HL-60 (cell line): ENCODE measurements around the gene NSMF.

Experiments used
- DNase-seq, 2 experiments: peaks; one replicate each; pipeline ENCODE4 v3.0.0-alpha.2; 2010 to 2020; ENCODE audit warnings: low read depth in 1 of 2, low spot score in 1 of 2
- H3K27ac ChIP-seq: fragments of 250-450 bp; sonication (Bioruptor Pico); replicated peaks from 2 replicates; pipeline ENCODE4 v1.5.1; 2020; ENCODE audit warnings: mild to moderate bottlenecking, moderate library complexity
- H3K27me3 ChIP-seq: fragments of 250-450 bp; sonication (Bioruptor Pico); 2 replicates; pipeline ENCODE4 v1.5.1; 2021; ENCODE audit warnings: mild to moderate bottlenecking, moderate library complexity; ENCODE audit not compliant: insufficient read depth, poor library complexity, severe bottlenecking
- H3K4me3 ChIP-seq: replicated peaks from 2 replicates; pipeline ENCODE4 v1.5.1; 2011; ENCODE audit warnings: mild to moderate bottlenecking, control low read depth, low read length; ENCODE audit not compliant: insufficient read depth
- GABPA ChIP-seq: IDR thresholded peaks from 2 replicates; pipeline ENCODE4 v1.6.1; 2012; ENCODE audit warnings: low read depth
- POLR2AphosphoS5 ChIP-seq: IDR thresholded peaks from 2 replicates; pipeline ENCODE4 v1.6.1; 2012; ENCODE audit warnings: low read depth
- SPI1 ChIP-seq: IDR thresholded peaks from 2 replicates; pipeline ENCODE4 v1.6.1; 2012; ENCODE audit warnings: low read depth, mild to moderate bottlenecking, borderline replicate concordance
- TF ChIP-seq, protein P1 (sequence below): IDR thresholded peaks from 2 replicates; pipeline ENCODE4 v1.6.1; 2012; ENCODE audit warnings: low read depth; ENCODE audit not compliant: insufficient replicate concordance
- TF ChIP-seq, protein P2 (sequence below): IDR thresholded peaks from one replicate; pipeline ENCODE4 v1.5.1; 2011; ENCODE audit warnings: low read length, control low read depth, inconsistent platforms; ENCODE audit not compliant: insufficient read depth

Gene NSMF

DNA sequence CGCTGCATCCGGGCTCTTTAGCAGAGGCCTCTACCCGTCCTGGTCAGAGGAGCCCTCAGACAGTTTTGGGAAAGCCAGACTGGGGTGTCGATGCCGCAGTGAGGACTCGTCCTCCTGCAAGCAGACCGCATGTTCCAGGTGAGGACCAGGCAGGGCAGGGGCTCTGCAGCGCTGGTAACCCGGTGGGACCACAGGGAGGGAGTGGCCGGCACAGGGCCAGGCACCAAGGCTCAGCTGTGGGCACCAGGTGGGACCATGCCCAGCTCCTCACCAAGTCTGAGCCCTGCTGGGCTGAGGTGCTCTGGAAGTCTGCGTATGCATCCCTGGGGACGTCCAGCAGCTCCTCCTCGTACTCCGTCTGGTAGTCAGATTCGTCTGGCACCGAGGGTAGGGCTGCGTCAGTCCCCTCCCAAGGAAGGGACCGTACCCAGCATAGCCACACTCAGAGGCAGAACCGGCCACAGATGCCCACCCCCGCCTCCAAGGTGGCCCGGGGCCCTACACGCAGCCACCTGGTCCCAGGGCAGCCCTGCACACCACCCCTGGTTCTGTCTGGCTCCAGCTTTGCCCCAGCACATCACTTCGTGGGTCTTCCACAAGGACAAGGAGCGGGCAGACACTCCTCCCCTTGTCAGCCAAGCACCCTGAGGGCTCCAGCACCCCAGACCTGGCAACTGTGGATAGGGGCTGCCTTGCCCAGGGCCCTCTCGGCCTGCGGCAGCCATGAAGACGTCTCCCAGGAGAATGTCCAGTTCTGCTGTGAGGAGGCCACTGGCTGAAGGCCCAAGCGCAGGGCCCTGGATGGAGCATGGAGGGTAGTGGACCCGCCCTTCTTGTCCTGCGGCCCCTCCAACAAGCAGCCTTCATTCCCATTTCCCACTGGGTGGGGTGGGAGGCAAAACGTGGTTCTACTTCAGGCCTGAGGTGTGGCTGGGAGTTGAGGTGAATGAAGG, 1.5 kb upstream of the NSMF start:
- DNase-seq = no peak
- H3K27me3 ChIP-seq = no peaks in the 10 kb centered on the region
- no peak for TF ChIP-seq SPI1
- TF ChIP-seq, protein P1, sequence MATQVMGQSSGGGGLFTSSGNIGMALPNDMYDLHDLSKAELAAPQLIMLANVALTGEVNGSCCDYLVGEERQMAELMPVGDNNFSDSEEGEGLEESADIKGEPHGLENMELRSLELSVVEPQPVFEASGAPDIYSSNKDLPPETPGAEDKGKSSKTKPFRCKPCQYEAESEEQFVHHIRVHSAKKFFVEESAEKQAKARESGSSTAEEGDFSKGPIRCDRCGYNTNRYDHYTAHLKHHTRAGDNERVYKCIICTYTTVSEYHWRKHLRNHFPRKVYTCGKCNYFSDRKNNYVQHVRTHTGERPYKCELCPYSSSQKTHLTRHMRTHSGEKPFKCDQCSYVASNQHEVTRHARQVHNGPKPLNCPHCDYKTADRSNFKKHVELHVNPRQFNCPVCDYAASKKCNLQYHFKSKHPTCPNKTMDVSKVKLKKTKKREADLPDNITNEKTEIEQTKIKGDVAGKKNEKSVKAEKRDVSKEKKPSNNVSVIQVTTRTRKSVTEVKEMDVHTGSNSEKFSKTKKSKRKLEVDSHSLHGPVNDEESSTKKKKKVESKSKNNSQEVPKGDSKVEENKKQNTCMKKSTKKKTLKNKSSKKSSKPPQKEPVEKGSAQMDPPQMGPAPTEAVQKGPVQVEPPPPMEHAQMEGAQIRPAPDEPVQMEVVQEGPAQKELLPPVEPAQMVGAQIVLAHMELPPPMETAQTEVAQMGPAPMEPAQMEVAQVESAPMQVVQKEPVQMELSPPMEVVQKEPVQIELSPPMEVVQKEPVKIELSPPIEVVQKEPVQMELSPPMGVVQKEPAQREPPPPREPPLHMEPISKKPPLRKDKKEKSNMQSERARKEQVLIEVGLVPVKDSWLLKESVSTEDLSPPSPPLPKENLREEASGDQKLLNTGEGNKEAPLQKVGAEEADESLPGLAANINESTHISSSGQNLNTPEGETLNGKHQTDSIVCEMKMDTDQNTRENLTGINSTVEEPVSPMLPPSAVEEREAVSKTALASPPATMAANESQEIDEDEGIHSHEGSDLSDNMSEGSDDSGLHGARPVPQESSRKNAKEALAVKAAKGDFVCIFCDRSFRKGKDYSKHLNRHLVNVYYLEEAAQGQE = no peak
- TF ChIP-seq, protein P2, sequence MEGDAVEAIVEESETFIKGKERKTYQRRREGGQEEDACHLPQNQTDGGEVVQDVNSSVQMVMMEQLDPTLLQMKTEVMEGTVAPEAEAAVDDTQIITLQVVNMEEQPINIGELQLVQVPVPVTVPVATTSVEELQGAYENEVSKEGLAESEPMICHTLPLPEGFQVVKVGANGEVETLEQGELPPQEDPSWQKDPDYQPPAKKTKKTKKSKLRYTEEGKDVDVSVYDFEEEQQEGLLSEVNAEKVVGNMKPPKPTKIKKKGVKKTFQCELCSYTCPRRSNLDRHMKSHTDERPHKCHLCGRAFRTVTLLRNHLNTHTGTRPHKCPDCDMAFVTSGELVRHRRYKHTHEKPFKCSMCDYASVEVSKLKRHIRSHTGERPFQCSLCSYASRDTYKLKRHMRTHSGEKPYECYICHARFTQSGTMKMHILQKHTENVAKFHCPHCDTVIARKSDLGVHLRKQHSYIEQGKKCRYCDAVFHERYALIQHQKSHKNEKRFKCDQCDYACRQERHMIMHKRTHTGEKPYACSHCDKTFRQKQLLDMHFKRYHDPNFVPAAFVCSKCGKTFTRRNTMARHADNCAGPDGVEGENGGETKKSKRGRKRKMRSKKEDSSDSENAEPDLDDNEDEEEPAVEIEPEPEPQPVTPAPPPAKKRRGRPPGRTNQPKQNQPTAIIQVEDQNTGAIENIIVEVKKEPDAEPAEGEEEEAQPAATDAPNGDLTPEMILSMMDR = no peak
- TF ChIP-seq GABPA = no peak
- no peak for TF ChIP-seq POLR2AphosphoS5
- no peak overlapping the region for H3K27ac ChIP-seq
- no peak overlapping the region for H3K4me3 ChIP-seq

DNA sequence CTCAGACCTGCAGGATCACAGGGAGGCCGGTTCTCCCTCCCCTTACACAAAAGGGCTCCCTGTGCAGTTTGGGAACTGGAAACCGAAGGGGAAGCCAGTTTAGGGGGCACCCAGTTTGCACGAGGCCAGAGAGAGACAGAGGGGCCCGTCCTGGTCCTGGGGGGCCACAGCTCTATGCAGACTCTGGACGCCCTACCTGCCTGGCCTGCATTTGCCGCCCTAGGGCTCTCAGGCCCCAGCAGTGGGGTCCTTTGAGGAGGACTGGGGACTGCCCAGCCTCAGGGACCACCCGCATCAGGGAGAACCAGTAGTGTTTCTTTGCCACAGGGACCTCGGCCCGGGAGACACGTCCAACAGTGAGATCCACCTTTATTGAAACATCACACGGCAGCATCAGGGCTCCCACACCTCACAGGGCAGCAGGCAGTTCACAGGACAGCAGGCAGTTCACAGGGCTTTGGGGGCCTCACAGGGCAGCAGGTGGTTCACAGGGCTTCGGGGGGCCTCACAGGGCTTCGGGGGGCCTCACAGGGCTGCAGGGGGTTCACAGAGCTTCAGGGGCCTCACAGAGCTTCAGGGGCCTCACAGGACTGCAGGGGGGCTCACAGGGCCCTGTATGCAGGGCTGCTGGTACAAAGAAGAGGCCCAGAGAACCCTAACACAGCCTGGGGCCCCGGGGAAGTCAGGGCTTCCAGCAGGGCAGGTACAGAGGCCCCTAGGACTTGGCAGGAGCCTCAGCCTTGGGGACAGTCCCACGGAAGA, 648 bp upstream of the NSMF start:
- TF ChIP-seq, protein P1 = no peak
- TF ChIP-seq POLR2AphosphoS5 (no peak), GABPA (no peak), SPI1 (no peak)
- TF ChIP-seq, protein P2 = no peak
- peak overlapping the region; percentile 32 for H3K4me3 ChIP-seq
- no peaks in the 10 kb centered on the region for H3K27me3 ChIP-seq
- H3K27ac ChIP-seq = peak overlapping the region; percentile 73
- DNase-seq = no peak

DNA sequence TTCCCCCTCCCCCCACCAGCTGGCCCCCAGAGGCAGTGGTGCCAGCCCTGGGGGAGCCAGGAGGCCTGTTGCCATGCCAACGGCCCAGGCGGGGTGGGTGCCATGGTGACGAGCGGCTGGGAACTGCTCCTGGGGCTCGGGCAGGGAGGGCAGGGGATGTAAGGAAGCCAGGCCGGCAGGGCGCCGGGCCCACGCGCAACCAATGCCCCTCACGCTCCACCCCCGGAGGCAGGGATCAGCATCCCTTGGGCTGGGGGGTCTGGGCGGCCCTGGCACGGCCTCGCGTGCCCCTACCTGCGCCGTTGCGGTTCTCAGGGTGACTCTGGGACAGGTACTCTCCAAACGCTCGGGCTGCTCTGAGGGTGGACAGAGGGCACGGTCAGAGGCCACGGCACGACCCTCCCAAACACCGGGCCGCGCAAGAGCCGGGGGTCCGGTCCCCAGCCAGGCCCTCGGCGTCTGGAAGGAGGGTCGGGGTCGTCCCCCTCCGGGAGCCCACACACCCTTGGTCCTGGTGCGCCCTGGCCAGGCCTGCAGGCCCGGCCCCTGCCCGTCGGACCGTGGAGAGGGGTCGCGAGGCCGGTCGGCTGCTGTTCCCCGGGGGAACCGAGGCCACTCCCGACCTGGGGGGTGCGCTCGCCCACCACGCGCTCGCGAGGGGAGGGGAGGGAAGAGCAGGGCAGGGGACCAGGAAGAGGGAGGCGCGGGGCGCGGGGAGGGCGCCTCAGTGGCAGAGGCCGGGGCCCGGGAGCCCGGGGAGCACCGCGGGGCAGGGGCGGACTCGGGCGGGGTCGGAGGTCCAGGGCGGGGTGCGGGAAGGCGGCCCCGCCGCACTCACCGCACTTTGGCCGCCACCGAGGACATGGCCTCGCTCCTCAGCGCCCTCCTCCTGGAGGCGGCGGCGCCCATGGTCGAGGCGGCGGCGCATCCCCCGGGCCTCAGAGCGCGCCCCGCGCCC, 661 bp downstream of the NSMF start:
- Histone ChIP-seq H3K27me3 (no peaks in the 10 kb centered on the region), H3K27ac (peak overlapping the region; percentile 47), H3K4me3 (peak overlapping the region; percentile 68)
- DNase-seq = no peak
- TF ChIP-seq SPI1 (no peak), GABPA (no peak), POLR2AphosphoS5 (no peak)
- TF ChIP-seq, protein P1 = no peak
- TF ChIP-seq, protein P2 = no peak
